ENCODE data around the gene ABLIM1.
A peak's percentile ranks its signal among the peaks of the same experiment; 100 is the strongest.

The ABLIM1 gene

DNA sequence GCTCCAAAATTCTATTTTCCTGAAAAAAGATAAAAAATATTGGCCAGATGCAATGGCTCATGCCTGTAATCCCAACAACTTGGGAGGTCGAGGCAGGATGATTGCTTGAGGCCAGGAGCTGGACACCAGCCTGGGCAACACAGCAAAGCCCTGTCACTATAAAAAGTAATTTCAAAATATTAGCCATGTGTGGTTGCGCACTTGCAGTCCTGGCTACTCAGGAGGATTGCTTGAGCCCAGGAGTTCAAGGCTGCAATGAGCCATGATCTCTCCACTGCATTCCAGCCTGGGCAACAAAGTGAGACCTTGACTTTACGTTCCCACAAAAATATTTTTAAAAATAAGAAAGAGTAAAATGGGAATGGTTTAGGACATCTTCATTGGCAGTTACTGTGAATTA, 149.7 kb downstream of the ABLIM1 start:
- TF ChIP-seq, protein P1, sequence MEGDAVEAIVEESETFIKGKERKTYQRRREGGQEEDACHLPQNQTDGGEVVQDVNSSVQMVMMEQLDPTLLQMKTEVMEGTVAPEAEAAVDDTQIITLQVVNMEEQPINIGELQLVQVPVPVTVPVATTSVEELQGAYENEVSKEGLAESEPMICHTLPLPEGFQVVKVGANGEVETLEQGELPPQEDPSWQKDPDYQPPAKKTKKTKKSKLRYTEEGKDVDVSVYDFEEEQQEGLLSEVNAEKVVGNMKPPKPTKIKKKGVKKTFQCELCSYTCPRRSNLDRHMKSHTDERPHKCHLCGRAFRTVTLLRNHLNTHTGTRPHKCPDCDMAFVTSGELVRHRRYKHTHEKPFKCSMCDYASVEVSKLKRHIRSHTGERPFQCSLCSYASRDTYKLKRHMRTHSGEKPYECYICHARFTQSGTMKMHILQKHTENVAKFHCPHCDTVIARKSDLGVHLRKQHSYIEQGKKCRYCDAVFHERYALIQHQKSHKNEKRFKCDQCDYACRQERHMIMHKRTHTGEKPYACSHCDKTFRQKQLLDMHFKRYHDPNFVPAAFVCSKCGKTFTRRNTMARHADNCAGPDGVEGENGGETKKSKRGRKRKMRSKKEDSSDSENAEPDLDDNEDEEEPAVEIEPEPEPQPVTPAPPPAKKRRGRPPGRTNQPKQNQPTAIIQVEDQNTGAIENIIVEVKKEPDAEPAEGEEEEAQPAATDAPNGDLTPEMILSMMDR (IDR thresholded peaks at IDR 0.05; ENCODE audit: low read length, missing control alignments): no peak
- no peak for DNase-seq (ENCODE audit: low read depth)

DNA sequence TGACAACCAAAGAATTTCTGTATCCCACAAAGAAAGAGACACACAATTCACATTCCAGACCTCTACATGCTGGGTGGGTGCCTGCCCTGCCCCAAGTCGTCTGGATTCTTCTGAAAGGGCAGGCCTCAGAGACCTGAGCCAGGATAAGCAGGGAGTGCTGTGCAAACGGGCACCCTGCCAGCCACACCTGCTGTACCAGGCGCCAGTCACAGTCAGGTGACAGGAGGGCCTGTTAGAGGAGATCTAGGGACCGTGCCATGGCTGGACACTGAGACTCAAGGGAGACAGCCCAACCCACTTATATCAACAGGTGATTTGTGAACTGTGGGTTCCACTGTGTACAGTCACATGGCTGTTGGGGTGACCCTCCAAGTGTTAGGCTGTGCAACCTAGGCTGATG, 150.6 kb downstream of the ABLIM1 start:
- TF ChIP-seq, protein P1 (IDR thresholded peaks at IDR 0.05; ENCODE audit: low read length, missing control alignments): no peak
- no peak for DNase-seq (ENCODE audit: low read depth)
- no peak overlapping the region for H3K4me3 ChIP-seq (replicated peaks; ENCODE audit: low read depth, low read length)

More for the DNA sequence above, 149.7 kb downstream of the ABLIM1 start:
- H3K4me3 ChIP-seq (replicated peaks; ENCODE audit: low read depth, low read length): no peak overlapping the region

DNA sequence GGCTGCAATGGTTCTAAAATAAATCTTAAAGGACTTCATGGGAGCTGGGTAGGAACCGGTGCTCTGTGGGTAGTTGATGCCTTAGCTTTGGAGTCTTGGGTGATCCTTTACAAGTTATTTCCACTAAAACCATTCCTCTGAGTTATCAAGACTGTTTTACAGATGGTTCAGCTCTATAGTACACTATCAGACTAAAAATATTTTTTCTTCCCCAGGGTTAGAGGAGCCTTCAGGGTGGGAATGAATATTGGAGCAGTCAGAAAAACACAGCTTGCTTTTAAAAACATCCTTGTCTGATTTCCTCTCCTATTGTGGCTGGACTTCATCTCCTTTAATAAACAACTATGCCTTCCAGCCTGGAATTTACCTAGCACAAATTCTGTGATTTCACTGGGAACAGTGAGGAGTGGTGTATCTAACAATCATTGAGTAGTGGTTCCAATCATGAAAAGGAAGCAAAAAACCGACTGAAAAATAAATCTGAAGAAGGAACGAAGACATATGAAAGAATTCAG, 151.1 kb downstream of the ABLIM1 start:
- TF ChIP-seq, protein P1 (IDR thresholded peaks at IDR 0.05; ENCODE audit: low read length, missing control alignments): no peak
- no peak for DNase-seq (ENCODE audit: low read depth)

DNA sequence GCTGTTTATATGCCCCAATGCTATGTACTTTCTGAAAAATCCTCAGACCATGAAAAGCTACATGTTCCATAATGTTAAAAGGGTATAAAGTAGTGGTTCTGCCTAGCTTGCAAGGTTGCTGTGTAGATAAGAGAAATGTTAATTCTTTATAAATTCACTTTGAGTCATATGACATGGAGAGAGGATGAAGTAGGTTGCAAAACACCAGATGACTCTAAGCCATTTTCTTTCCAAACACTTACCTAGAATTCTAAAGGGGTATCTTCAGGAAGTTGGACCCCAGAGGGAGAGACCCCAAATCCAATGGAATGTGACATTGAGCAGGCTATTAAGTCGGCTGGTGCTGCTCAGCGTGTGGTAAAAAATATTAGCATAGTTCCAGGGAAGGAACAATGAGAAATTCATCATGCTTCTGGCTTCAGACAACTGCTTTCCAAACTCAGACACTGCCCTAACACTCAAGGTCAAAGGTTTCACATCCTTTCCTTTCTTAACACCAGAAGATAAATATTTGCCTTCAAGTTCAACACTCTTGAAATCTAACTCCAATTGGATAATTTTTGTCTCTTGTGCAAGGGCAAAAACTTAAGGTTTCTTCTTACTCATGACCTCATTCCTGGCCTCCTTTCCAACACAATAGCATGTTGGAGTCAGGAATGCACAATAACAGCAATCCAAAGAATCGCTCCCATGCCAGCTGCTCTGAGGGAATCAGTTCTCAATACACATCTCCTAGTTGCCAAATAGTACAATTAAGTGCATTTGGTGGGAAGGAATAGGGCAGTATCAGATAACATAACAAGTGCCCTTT, 153.1 kb downstream of the ABLIM1 start:
- peak; percentile 98 for DNase-seq (ENCODE audit: low read depth)
- TF ChIP-seq, protein P1 (IDR thresholded peaks at IDR 0.05; ENCODE audit: low read length, missing control alignments): no peak

More for the DNA sequence above, 151.1 kb downstream of the ABLIM1 start:
- H3K4me3 ChIP-seq (replicated peaks; ENCODE audit: low read depth, low read length): no peak overlapping the region

DNA sequence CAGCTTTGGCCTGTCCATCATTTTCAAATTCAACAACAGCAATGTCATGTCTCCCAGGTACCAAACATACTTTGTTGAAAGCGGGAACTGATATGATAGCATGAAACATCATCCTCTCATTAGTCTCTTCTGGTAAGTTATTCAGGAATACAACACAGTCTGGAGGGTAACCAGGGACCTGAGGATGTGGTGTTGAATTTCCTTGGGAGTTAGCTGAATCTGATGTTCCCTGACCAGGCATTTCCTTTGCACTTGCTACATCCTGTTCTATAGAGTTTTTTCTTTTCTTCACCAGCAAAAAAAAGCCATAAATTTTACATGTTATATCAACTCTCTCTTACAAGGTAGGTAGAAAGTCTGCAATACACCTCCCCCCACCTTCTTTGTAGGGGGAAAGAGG, 156.0 kb downstream of the ABLIM1 start:
- no peak overlapping the region for H3K4me3 ChIP-seq (replicated peaks; ENCODE audit: low read depth, low read length)
- DNase-seq (ENCODE audit: low read depth): no peak
- TF ChIP-seq, protein P1 (IDR thresholded peaks at IDR 0.05; ENCODE audit: low read length, missing control alignments): no peak

More for the DNA sequence above, 153.1 kb downstream of the ABLIM1 start:
- H3K4me3 ChIP-seq (replicated peaks; ENCODE audit: low read depth, low read length): no peak overlapping the region

DNA sequence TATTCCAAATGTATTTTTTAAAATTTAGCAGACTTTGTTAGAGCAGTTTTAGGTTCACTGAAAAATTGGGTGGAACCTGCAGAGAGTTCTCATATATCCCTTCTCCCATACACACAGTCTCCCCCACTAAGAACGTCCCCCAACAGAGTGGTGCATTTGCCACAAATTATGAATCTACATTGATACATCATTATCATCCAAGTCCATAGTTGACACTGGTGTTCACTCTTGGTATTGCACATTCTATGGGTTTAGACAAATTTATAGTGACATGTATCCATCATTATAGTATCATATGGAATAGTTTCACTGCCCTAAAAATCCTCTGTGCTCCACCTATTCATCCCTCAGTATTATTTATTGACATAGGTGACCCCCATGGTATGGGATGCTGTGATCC, 156.4 kb downstream of the ABLIM1 start:
- no peak overlapping the region for H3K4me3 ChIP-seq (replicated peaks; ENCODE audit: low read depth, low read length)
- DNase-seq (ENCODE audit: low read depth): no peak
- TF ChIP-seq, protein P1 (IDR thresholded peaks at IDR 0.05; ENCODE audit: low read length, missing control alignments): no peak

Data from fibroblast of pulmonary artery (primary cell).